GM18868 (cell line): ENCODE results near the gene PDILT.
A peak's percentile ranks its signal among the peaks of the same experiment; 100 is the strongest.
"Not testable (repeated sequence)": the region's sequence is repeated elsewhere in the genome, so short reads cannot be mapped to it uniquely, and the experiment has no call there.

Experiments
- ATAC-seq: cut with Tn5 transposase; IDR thresholded peaks from one replicate; pipeline ENCODE4 v1.9.1; 2021; ENCODE audit warnings: mild to moderate bottlenecking, moderate library complexity; ENCODE audit not compliant: unreplicated experiment

PDILT gene

GRCh38 chr16:20404637-20405036, at the start of gene PDILT:
TSS of gene PDILT (minus strand) at chr16:20404737. CDS start at chr16:20399300, 5,437 bp downstream.
- no peak for ATAC-seq

- ATAC-seq, result not testable (repeated sequence)
These were observed 49.1 kb upstream of the PDILT start for GRCh38 chr16:20453633-20454032.

- ATAC-seq, result not testable (repeated sequence)
These were observed 46.8 kb upstream of the PDILT start, which contains the start of gene ACSM2A for GRCh38 chr16:20451364-20451763. TSS of gene ACSM2A (plus strand) at chr16:20451521. CDS start at chr16:20460115, 8,594 bp downstream.

- ATAC-seq, result not testable (repeated sequence)
These were observed 42.3 kb upstream of the PDILT start for GRCh38 chr16:20446652-20447393.

GRCh38 chr16:20441859-20442258, 37.3 kb upstream of the PDILT start:
- not testable (repeated sequence) for ATAC-seq

GRCh38 chr16:20441191-20441590, 36.7 kb upstream of the PDILT start:
- no peak for ATAC-seq

GRCh38 chr16:20440731-20441130, 36.2 kb upstream of the PDILT start:
- ATAC-seq, result not testable (repeated sequence)

GRCh38 chr16:20439820-20440231, 35.3 kb upstream of the PDILT start:
- ATAC-seq, result not testable (repeated sequence)

GRCh38 chr16:20438950-20439349, 34.4 kb upstream of the PDILT start:
- not testable (repeated sequence) for ATAC-seq

GRCh38 chr16:20430948-20431347, 26.4 kb upstream of the PDILT start:
- no peak for ATAC-seq

GRCh38 chr16:20430480-20430879, 25.9 kb upstream of the PDILT start:
- ATAC-seq, result not testable (repeated sequence)

GRCh38 chr16:20429499-20429898, 25.0 kb upstream of the PDILT start:
- not testable (repeated sequence) for ATAC-seq

- not testable (repeated sequence) for ATAC-seq
These were observed 22.9 kb upstream of the PDILT start for GRCh38 chr16:20427401-20427797.

- no peak for ATAC-seq
These were observed 19.8 kb upstream of the PDILT start for GRCh38 chr16:20424129-20424866.

- not testable (repeated sequence) for ATAC-seq
These were observed 19.2 kb upstream of the PDILT start for GRCh38 chr16:20423772-20424128.

- not testable (repeated sequence) for ATAC-seq
These were observed 17.2 kb upstream of the PDILT start for GRCh38 chr16:20421748-20422147.

GRCh38 chr16:20419093-20419492, 14.6 kb upstream of the PDILT start:
- ATAC-seq, result not testable (repeated sequence)

- ATAC-seq, result no peak
These were observed 11.0 kb upstream of the PDILT start for GRCh38 chr16:20415541-20415940.

- no peak for ATAC-seq
These were observed 6.5 kb upstream of the PDILT start for GRCh38 chr16:20411055-20411454.

GRCh38 chr16:20410121-20410723, 5.7 kb upstream of the PDILT start:
- ATAC-seq, result peak; percentile 70

GRCh38 chr16:20409398-20410120, 5.0 kb upstream of the PDILT start, which contains the start of gene ACSM5:
TSS of gene ACSM5 (plus strand) at chr16:20409534. CDS start at chr16:20411485, 1,951 bp downstream.
- peak; percentile 50 for ATAC-seq
